Activated effector memory CD4-positive, alpha-beta T cell treated with anti-CD3 and anti-CD28 coated beads, Interleukin-2, amount 50 U/mL, for 16 hours (primary cell): Measurements from ENCODE around the gene TNPO3.
A peak's percentile ranks its signal among the peaks of the same experiment; 100 is the strongest.
"Not testable (repeated sequence)": the region's sequence is repeated elsewhere in the genome, so short reads cannot be mapped to it uniquely, and the experiment has no call there.

Source experiments
- DNase-seq: peaks from one replicate; pipeline ENCODE4 v3.0.0-alpha.2; 2020

Gene TNPO3

GRCh38 chr7:128954830-128955802 lies 99.8 kb downstream of the TNPO3 start:
- no peak for DNase-seq

- DNase-seq = no peak
Measured at GRCh38 chr7:128954150-128954549, 100.8 kb downstream of the TNPO3 start.

GRCh38 chr7:128951296-128951695 lies 103.6 kb downstream of the TNPO3 start:
- DNase-seq = no peak

- no peak for DNase-seq
Measured at GRCh38 chr7:128948976-128949760, 105.7 kb downstream of the TNPO3 start.

GRCh38 chr7:128948312-128948973 lies 106.5 kb downstream of the TNPO3 start:
- DNase-seq = no peak

GRCh38 chr7:128947854-128948253 lies 107.1 kb downstream of the TNPO3 start:
- DNase-seq = no peak

GRCh38 chr7:128946936-128947830 lies 107.7 kb downstream of the TNPO3 start:
- DNase-seq = no peak

GRCh38 chr7:128945668-128946366 lies 109.1 kb downstream of the TNPO3 start:
- DNase-seq = no peak

- DNase-seq = no peak
Measured at GRCh38 chr7:128944487-128945236, 110.2 kb downstream of the TNPO3 start.

- not testable (repeated sequence) for DNase-seq
Measured at GRCh38 chr7:128943251-128943650, 111.7 kb downstream of the TNPO3 start.

GRCh38 chr7:128941946-128942526 lies 112.9 kb downstream of the TNPO3 start:
- no peak for DNase-seq

- DNase-seq = no peak
Measured at GRCh38 chr7:128941323-128941890, 113.5 kb downstream of the TNPO3 start.

GRCh38 chr7:128940494-128941322 lies 114.2 kb downstream of the TNPO3 start:
- DNase-seq = peak; percentile 72

GRCh38 chr7:128939861-128940410 lies 115.0 kb downstream of the TNPO3 start:
- DNase-seq = no peak

GRCh38 chr7:128939075-128939860 lies 115.6 kb downstream of the TNPO3 start:
- peak; percentile 68 for DNase-seq

- DNase-seq = peak; percentile 77
Measured at GRCh38 chr7:128938544-128939074, 116.3 kb downstream of the TNPO3 start.
